GF-D8 (cell line): Measurements from ENCODE around the gene ATG5.

Source experiments
- DNase-seq: peaks from one replicate; lab custom pipeline; 2025; lab: John Stamatoyannopoulos, UW

ATG5 gene

GRCh38 chr6:106220485-106220884, 105.1 kb downstream of the ATG5 start:
- no peak for DNase-seq

- DNase-seq, result no peak
Measured at GRCh38 chr6:106216527-106216926, 109.0 kb downstream of the ATG5 start.

- DNase-seq, result no peak
Measured at GRCh38 chr6:106215608-106216007, 110.0 kb downstream of the ATG5 start.

- no peak for DNase-seq
Measured at GRCh38 chr6:106214531-106214930, 111.0 kb downstream of the ATG5 start.

GRCh38 chr6:106213660-106214289, 111.8 kb downstream of the ATG5 start:
- DNase-seq, result no peak

- DNase-seq, result no peak
Measured at GRCh38 chr6:106212576-106212975, 113.0 kb downstream of the ATG5 start.

- no peak for DNase-seq
Measured at GRCh38 chr6:106206905-106207304, 118.7 kb downstream of the ATG5 start.

GRCh38 chr6:106204961-106205360, 120.6 kb downstream of the ATG5 start:
- DNase-seq, result no peak

- DNase-seq, result no peak
Measured at GRCh38 chr6:106199998-106200397, 125.6 kb downstream of the ATG5 start.

GRCh38 chr6:106199331-106199730, 126.2 kb downstream of the ATG5 start:
- DNase-seq, result no peak

GRCh38 chr6:106197441-106197840, 128.1 kb downstream of the ATG5 start:
- DNase-seq, result no peak

GRCh38 chr6:106194949-106195921, 130.3 kb downstream of the ATG5 start:
- DNase-seq, result no peak

- DNase-seq, result no peak
Measured at GRCh38 chr6:106192824-106193223, 132.7 kb downstream of the ATG5 start.

GRCh38 chr6:106188104-106188794, 137.3 kb downstream of the ATG5 start:
- DNase-seq, result no peak

GRCh38 chr6:106187424-106187982, 138.1 kb downstream of the ATG5 start:
- DNase-seq, result no peak

- no peak for DNase-seq
Measured at GRCh38 chr6:106186714-106187113, 138.8 kb downstream of the ATG5 start.

GRCh38 chr6:106186172-106186571, 139.4 kb downstream of the ATG5 start:
- no peak for DNase-seq

- DNase-seq, result no peak
Measured at GRCh38 chr6:106185615-106186014, 139.9 kb downstream of the ATG5 start.

GRCh38 chr6:106184629-106185028, 140.9 kb downstream of the ATG5 start:
- DNase-seq, result no peak

GRCh38 chr6:106183430-106183829, 142.1 kb downstream of the ATG5 start:
- DNase-seq, result no peak

- DNase-seq, result no peak
Measured at GRCh38 chr6:106182455-106182854, 143.1 kb downstream of the ATG5 start.

GRCh38 chr6:106181664-106182418, 143.7 kb downstream of the ATG5 start:
- DNase-seq, result no peak
